ENCODE results near the gene CABLES2.

Gene CABLES2

GRCh38 chr20:62356589-62357186, 50.4 kb downstream of the CABLES2 start:
- no peak for TF ChIP-seq ZNF274 (IDR thresholded peaks at IDR 0.05; ENCODE audit: low read depth, low read length)
- no peak overlapping the region for H3K4me3 ChIP-seq (ENCODE audit: low read length)

- no peak overlapping the region for H3K4me3 ChIP-seq (ENCODE audit: low read length)
- no peak for TF ChIP-seq ZNF274 (IDR thresholded peaks at IDR 0.05; ENCODE audit: low read depth, low read length)
Measured at GRCh38 chr20:62355878-62356588, 51.1 kb downstream of the CABLES2 start.

GRCh38 chr20:62355516-62355877, 51.6 kb downstream of the CABLES2 start:
- no peak for TF ChIP-seq ZNF274 (IDR thresholded peaks at IDR 0.05; ENCODE audit: low read depth, low read length)
- H3K4me3 ChIP-seq (ENCODE audit: low read length): no peak overlapping the region

GRCh38 chr20:62354811-62355341, 52.2 kb downstream of the CABLES2 start:
- TF ChIP-seq ZNF274 (IDR thresholded peaks at IDR 0.05; ENCODE audit: low read depth, low read length): no peak
- H3K4me3 ChIP-seq (ENCODE audit: low read length): no peak overlapping the region

- H3K4me3 ChIP-seq (ENCODE audit: low read length): no peak overlapping the region
- no peak for TF ChIP-seq ZNF274 (IDR thresholded peaks at IDR 0.05; ENCODE audit: low read depth, low read length)
Measured at GRCh38 chr20:62354031-62354808, 52.9 kb downstream of the CABLES2 start.

GRCh38 chr20:62353289-62354030, 53.6 kb downstream of the CABLES2 start:
- H3K4me3 ChIP-seq (ENCODE audit: low read length): no peak overlapping the region
- TF ChIP-seq ZNF274 (IDR thresholded peaks at IDR 0.05; ENCODE audit: low read depth, low read length): no peak

- TF ChIP-seq ZNF274 (IDR thresholded peaks at IDR 0.05; ENCODE audit: low read depth, low read length): no peak
- H3K4me3 ChIP-seq (ENCODE audit: low read length): no peak overlapping the region
Measured at GRCh38 chr20:62352402-62353288, 54.4 kb downstream of the CABLES2 start.

- TF ChIP-seq ZNF274 (IDR thresholded peaks at IDR 0.05; ENCODE audit: low read depth, low read length): no peak
- H3K4me3 ChIP-seq (ENCODE audit: low read length): no peak overlapping the region
Measured at GRCh38 chr20:62351469-62352401, 55.4 kb downstream of the CABLES2 start.

- TF ChIP-seq ZNF274 (IDR thresholded peaks at IDR 0.05; ENCODE audit: low read depth, low read length): no peak
- no peak overlapping the region for H3K4me3 ChIP-seq (ENCODE audit: low read length)
Measured at GRCh38 chr20:62350629-62351422, 56.3 kb downstream of the CABLES2 start.

- no peak overlapping the region for H3K4me3 ChIP-seq (ENCODE audit: low read length)
- TF ChIP-seq ZNF274 (IDR thresholded peaks at IDR 0.05; ENCODE audit: low read depth, low read length): no peak
Measured at GRCh38 chr20:62350098-62350628, 56.9 kb downstream of the CABLES2 start.

- H3K4me3 ChIP-seq (ENCODE audit: low read length): no peak overlapping the region
- no peak for TF ChIP-seq ZNF274 (IDR thresholded peaks at IDR 0.05; ENCODE audit: low read depth, low read length)
Measured at GRCh38 chr20:62349556-62350097, 57.5 kb downstream of the CABLES2 start.

Data from GM08714 (cell line).